HL-60/S4 treated with phorbol 12-myristate 13-acetate at 8.2 ng/mL for 4 days and 3 days (cell line): ENCODE data around the gene LHX4.
"Not testable (repeated sequence)": the region's sequence is repeated elsewhere in the genome, so short reads cannot be mapped to it uniquely, and the experiment has no call there.

Experiments used
- in situ Hi-C: fragments of 300-500 bp; cut with MboI; formaldehyde crosslinking; loops from 2 replicates; pipeline ENCODE4 v1.15.0; 2022; ENCODE audit warnings: low sequenced_read_pairs

The LHX4 gene

GRCh38 chr1:180196436-180197003 is 33.5 kb upstream of the LHX4 start:
- in situ Hi-C loops, result no loop called here

- in situ Hi-C loops, result no loop called here
Measured at GRCh38 chr1:180197231-180197630, 32.8 kb upstream of the LHX4 start.

- in situ Hi-C loops, result no loop called here
Measured at GRCh38 chr1:180198196-180198595, 31.9 kb upstream of the LHX4 start.

- in situ Hi-C loops, result no loop called here
Measured at GRCh38 chr1:180198611-180199010, 31.5 kb upstream of the LHX4 start.

- in situ Hi-C loops, result no loop called here
Measured at GRCh38 chr1:180199018-180199417, 31.0 kb upstream of the LHX4 start.

GRCh38 chr1:180201451-180202200 is 28.4 kb upstream of the LHX4 start:
- in situ Hi-C loops, result no loop called here

- in situ Hi-C loops, result not testable (repeated sequence)
Measured at GRCh38 chr1:180202588-180202987, 27.5 kb upstream of the LHX4 start.

GRCh38 chr1:180204231-180204630 is 25.8 kb upstream of the LHX4 start:
- in situ Hi-C loops, result no loop called here

- in situ Hi-C loops, result no loop called here
Measured at GRCh38 chr1:180206581-180206980, 23.5 kb upstream of the LHX4 start.

- in situ Hi-C loops, result no loop called here
Measured at GRCh38 chr1:180208264-180208663, 21.8 kb upstream of the LHX4 start.

GRCh38 chr1:180210008-180210620 is 19.9 kb upstream of the LHX4 start:
- in situ Hi-C loops, result no loop called here

- in situ Hi-C loops, result no loop called here
Measured at GRCh38 chr1:180211156-180211859, 18.8 kb upstream of the LHX4 start.

- in situ Hi-C loops, result no loop called here
Measured at GRCh38 chr1:180211860-180212229, 18.2 kb upstream of the LHX4 start.

GRCh38 chr1:180213401-180214170 is 16.5 kb upstream of the LHX4 start:
- in situ Hi-C loops, result no loop called here

- in situ Hi-C loops, result no loop called here
Measured at GRCh38 chr1:180215856-180216625, 14.0 kb upstream of the LHX4 start.

- in situ Hi-C loops, result no loop called here
Measured at GRCh38 chr1:180217006-180217405, 13.1 kb upstream of the LHX4 start.

GRCh38 chr1:180218806-180219765 is 11.0 kb upstream of the LHX4 start:
- in situ Hi-C loops, result no loop called here

- in situ Hi-C loops, result no loop called here
Measured at GRCh38 chr1:180219776-180220175, 10.3 kb upstream of the LHX4 start.

- in situ Hi-C loops, result no loop called here
Measured at GRCh38 chr1:180221462-180221861, 8.6 kb upstream of the LHX4 start.
